PC-3 (cell line): Measurements from ENCODE around the gene TBX3.

Experiments used
- EZH2phosphoT487 ChIP-seq: fragments of 300-600 bp; sonication (generic); IDR thresholded peaks from 2 replicates; pipeline ENCODE4 v1.6.1; 2018; ENCODE audit warnings: mild to moderate bottlenecking, antibody characterized with exemption, low read length, borderline replicate concordance
- TF ChIP-seq, protein P1 (sequence below): fragments of 300-600 bp; sonication (generic); conservative IDR thresholded peaks from 2 replicates; pipeline ENCODE4 v1.5.1; 2017; ENCODE audit warnings: antibody characterized with exemption, low read depth, mild to moderate bottlenecking, low read length

DNA sequence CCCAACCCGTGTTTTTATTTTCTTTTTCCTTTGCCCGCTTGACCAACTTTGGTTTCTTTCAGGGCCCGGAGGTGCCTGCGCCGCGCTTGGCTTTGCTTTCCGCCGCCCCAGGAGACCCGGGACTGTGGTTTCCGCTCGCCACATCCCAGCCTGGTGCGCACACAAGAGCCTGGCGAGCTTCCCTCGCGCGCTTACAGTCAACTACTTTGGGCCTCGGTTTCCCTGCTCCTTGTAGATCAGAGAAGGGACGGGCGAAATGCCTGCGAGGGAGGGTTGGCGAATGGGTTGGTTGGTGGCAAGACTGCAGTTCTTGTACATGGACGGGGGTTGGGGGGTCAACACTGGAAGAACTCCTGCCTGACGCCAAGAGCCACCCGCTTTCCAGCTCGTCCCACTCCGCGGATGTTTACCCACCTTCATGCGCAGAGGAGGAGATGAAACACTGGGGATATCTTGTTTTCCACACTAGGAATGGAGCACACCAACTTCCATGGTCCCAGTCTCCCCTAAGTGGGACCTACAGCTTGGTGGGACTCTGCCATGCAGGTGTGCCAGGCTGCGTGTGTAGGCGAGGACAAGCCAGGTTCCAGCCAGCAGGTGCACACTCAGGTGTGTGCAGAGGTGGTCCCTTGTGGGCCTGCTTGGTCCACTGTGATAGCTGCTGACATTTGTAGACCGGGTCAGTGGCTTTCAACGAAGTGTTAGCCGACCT is 16.6 kb upstream of the TBX3 start:
- TF ChIP-seq, protein P1, sequence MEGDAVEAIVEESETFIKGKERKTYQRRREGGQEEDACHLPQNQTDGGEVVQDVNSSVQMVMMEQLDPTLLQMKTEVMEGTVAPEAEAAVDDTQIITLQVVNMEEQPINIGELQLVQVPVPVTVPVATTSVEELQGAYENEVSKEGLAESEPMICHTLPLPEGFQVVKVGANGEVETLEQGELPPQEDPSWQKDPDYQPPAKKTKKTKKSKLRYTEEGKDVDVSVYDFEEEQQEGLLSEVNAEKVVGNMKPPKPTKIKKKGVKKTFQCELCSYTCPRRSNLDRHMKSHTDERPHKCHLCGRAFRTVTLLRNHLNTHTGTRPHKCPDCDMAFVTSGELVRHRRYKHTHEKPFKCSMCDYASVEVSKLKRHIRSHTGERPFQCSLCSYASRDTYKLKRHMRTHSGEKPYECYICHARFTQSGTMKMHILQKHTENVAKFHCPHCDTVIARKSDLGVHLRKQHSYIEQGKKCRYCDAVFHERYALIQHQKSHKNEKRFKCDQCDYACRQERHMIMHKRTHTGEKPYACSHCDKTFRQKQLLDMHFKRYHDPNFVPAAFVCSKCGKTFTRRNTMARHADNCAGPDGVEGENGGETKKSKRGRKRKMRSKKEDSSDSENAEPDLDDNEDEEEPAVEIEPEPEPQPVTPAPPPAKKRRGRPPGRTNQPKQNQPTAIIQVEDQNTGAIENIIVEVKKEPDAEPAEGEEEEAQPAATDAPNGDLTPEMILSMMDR: no peak
- TF ChIP-seq EZH2phosphoT487: no peak
